RKO (cell line): ENCODE measurements around the gene C6orf136.
"Not testable (repeated sequence)": the region's sequence is repeated elsewhere in the genome, so short reads cannot be mapped to it uniquely, and the experiment has no call there.

ENCODE experiments used
- DNase-seq: peaks from one replicate; pipeline ENCODE4 v3.0.0-alpha.2; 2016; ENCODE audit warnings: low spot score

C6orf136 gene

DNA sequence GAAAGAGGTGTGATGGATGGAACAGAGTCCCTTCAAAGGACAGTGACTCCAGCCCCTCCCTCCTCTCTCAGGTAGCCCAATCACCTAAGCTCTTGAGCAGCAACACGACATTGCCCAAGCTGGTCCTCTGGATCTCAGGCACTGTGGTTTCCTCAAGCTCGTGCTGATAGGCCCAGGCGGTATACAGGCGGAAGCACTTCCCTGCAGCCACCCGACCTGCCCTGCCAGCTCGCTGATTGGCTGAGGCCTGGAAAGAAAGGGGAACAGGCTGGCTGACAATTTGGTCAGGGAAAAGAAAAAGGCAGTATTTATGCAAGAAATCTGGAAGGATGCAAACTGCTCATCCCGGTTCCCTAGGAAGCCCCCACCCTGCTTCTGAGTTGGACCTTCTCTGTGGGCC, 9.6 kb downstream of the C6orf136 start:
- DNase-seq = no peak

DNA sequence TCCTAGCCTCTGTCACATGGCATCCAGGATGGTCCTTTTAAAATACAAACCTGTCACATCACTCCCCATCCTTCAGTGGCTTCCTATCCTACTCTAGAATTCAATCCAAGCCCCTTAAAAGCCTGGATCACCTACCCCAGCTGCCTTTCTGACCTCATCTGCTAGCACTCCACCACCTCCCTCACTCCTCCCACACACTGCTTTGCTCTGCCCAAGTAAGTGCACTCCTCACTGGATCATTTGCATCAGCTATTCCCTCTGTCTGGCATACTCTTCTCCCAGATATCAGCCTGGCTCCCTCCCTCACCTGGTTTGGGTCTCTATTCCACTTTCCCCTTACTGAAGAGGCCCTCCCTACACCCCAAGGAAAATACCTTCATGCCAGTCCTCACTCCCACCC, 10.5 kb downstream of the C6orf136 start:
- DNase-seq = no peak

DNA sequence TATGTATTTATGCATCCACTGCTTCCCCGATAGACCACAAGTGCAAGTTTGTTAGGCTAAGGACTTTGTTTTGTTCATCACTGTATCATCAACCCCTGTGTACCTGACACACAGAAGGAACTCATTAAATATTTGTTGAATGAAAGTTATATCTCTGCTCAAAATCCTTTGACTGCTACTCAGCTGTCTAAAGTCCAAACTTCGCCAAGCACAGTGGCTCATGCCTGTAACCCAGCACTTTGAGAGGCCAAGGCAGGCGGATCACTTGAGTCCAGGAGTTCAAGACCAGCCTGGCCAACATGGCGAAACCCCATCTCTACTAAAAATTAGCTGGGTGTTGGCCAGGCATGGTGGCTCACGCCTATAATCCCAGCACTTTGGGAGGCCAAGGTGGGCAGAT, 11.0 kb downstream of the C6orf136 start:
- DNase-seq = not testable (repeated sequence)

DNA sequence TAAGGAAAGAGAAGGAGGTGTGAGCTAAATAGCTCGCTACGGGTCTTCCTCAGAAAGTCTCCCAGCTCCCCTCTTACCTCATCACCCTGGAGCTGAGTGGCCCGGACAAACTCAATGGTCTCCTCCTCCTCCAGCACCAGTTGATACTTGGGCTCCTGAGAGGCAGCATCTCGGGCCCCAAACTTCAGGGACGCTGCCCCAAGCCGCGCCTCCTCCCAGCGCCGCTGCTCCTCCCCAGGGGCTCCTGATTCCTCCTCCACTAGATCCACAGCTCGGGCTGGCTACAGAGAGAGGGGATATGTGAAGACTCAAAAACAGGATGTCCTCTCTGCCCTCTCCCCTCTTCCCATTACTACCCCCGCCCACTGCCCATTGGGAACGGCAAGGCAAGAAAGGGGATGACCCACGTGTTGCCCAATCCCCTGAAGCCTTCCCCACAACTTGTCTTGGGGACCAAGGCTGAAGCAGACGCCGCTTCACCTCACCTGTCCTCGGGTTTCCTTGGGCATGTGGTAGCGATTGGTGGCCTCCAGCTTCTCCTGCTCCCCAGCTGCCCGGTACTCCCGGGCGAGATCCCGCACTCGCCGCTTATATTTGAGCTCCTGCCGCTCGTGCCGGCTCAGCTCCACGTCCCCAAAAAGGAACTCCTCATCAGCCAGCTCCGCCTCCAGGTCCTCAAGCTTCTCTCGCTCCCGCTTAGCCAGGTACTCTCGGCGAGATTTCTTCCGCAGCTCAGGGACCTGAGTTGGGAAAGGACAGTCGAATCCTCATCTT, 18.2 kb downstream of the C6orf136 start:
- no peak for DNase-seq

DNA sequence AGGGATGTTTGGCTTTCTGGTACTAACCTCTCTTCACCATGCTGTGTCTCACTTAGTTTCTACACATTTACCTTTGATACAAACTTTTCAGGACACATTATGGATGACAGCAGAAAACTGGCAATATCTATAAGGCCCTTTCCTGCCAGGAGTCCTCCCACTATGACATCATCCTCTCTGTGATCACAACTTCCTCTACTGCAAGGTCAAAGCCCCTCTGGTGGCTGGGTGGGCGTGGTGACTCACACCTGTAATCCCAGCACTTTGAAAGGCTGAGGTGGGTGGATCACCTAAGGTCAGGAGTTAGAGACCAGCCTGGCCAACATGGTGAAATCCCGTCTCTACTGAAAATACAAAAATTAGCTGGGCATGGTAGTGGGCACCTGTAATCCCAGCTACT, 19.4 kb downstream of the C6orf136 start:
- DNase-seq = peak; percentile 42

DNA sequence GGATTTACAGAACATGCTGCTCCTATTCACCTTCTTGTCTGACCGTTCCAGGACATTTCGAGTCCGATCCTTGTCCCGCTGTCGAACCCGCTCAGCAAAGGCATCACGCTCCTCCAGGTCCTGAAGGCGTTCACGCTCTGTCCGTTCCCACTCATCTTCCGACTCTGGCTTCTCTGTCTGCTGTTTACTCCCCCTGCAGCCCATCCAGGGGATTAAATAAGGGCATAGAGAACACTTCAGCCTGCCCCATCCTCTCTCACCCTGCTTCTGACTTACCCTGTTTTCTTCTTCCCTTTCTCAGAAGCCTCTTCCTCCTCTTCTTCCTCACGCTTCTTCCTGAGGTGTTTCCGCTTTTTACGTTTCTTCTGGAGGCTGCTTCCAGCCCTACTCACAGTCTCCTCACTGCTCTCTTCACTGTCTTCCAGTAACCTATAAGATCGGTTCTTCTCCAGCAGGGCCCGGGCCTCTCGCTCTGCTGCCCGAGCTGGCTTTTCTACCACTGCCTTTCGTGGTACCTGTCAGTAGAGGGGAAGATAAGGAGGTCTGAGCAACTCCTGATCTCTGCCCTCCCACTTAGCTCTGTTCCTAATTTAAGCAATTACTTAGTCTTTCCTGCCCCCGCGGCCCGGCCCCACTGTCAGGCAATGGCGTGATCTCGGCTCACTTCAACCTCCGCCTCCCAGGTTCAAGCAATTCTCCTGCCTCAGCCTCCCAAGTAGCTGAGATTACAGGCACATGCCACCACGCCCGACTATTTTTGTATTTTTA, 24.0 kb downstream of the C6orf136 start:
- peak; percentile 24 for DNase-seq

DNA sequence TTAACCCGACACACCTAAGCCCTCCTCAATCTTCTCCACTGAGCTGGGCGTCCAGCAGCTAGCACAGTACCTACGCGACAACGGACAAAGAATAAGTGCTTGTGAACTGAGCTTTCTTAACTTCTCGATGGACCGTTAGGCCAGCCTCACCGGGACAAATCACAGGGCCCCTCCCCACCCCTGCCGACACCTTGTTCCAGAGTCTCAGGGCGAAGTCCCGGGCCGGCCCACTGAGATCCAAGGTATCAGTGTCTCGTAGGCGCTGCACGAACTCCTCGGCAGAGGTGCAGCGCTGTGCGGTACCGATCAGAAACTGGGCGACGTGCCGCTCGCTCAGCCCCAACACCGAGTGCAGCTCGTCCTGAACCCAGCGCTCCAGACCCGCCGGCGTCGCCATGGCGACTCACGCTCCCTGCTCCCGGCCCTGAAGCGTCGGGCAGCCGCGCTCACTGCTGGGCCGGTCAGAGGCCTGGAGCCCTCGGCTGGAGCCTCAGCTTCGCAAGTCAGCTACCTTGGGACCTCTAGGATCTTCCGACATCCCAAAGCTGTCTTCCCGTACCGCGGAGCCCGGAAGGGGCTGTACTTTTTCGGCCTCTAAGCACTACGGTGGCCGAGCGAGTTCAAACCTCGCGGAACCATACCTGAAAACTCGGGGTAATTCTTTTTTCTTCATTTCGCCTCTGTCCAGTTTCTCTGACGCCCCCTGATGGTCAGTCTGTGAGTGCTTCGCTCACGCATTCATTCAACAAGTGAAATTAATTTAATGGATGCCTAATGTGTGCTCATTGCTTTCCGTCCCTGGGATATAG, 25.7 kb downstream of the C6orf136 start, which contains the start of gene DHX16:
Gene DHX16, minus strand, starts transcription at position 562 of the 809 bp plus-strand sequence. Its CDS starts 165 bp downstream, at position 397.
- peak; percentile 97 for DNase-seq

DNA sequence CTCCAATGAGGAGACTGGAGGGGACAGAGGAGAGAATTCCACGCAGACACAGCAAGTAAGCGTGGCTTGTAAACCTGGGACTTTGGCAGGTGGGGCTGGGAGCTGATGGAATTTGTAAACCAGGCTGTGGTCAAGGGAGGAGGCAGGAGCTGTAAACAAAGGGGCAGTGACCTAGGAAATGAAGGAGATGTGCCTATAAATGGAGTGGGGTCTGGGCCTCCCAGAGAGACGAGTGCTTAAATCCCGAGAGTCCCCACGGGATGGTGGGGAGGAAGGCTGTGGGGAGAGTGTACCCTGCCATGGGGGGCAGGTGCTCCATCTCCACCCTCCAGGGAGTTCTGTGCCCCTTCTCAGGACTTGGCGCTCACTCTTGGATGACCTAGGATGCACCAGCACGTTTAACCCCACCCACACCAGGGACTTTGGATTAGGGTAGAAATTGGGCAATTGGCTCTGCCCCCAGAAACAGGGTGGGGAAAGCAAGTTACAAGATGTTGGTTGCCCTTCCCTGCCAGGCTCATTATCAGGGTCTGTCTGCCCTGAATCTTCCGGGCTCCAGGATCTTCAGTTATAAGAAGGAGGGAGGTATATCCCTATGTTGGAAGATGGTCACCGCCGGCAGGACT, 29.8 kb downstream of the C6orf136 start:
- DNase-seq = no peak

DNA sequence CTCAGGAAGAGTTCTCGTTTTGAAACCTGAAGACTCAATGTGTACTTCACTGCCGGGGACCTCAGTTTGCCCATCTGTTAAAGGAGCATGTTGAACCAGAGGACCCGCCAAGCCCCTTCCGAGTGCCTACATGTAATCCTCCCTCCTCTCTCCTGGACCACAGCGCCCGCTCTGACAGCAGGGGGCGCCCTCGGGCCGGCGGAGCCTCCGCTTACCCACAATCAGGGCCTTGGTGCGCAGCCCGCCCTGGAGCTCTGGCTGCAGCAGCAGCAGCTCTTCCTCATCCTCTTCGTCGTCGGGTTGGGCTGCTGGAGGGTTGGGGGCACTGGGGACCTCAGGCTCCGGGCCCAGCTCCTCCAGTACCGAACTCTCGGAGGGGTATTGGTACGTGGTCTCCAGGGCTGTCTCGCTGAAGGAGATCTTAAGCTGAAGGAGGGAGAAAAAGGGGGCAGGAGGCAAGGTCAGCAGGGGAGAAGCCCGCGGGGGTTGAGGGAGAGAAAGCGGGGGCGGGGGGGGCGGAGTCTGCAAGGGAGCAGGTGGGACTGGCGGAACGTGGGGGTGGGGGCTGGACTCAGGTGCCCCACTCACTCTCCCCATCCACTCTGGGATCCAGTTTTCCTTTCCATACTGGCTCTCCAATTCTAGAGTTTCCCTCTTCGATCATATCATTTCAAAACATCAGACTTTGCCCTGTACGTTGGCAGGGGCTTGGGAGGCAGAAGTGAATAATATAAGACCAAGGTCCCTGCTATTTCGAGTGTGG, 32.2 kb downstream of the C6orf136 start:
- peak; percentile 54 for DNase-seq

DNA sequence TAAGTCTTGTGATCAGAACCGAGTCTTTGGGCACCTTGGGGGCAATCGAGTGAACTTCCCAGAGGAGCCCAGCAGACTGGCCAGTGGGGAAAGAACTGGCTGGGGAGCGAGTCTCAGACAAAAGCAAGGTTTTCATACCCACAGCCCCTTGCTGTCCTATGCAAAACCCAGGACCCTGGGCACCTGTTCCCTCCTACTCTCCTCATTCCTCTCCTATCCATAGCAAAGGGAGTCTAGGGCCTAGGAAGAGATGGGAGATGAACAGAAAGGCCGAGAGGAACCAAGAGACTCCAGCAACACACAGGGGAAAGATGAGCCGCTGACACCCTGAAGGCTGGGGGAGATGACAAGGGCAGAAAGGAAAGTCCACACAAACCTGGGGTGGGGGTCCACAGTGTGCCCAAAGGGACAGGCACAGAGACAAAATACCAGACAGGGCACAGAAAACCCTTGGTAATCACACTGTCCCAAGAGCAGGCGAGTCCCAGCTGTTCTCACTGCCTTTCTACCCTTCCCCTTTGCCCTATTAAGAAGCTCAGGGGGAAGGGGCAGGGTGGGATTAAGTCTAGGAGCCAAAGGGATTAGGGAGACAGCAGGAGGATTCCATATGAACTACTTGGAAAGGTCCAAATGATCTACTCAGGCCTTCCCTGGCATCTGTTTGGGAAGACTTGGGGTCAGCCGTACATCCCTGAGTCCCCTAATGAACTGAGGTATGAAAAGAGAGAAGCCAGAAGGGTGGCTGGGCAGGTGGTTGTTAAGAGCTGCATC, 33.0 kb downstream of the C6orf136 start:
- no peak for DNase-seq

DNA sequence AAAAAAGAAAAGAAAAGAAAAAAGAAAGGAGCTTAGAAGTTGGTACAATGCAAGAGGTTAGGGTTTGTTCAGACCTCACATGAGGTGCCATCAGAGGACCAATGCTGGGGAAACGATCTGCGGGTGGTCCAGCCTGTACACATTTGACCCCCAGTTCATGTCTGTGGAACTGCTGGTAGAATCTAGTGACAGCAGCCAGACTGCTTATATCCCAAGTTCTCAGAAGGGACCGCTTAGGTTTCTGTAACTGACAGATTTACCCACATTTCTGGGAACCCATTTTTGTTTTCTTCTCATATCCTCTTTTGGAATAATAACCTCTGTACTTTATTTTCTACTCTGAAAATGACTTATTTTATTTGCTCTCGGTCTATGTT, 34.8 kb downstream of the C6orf136 start:
- DNase-seq = no peak

DNA sequence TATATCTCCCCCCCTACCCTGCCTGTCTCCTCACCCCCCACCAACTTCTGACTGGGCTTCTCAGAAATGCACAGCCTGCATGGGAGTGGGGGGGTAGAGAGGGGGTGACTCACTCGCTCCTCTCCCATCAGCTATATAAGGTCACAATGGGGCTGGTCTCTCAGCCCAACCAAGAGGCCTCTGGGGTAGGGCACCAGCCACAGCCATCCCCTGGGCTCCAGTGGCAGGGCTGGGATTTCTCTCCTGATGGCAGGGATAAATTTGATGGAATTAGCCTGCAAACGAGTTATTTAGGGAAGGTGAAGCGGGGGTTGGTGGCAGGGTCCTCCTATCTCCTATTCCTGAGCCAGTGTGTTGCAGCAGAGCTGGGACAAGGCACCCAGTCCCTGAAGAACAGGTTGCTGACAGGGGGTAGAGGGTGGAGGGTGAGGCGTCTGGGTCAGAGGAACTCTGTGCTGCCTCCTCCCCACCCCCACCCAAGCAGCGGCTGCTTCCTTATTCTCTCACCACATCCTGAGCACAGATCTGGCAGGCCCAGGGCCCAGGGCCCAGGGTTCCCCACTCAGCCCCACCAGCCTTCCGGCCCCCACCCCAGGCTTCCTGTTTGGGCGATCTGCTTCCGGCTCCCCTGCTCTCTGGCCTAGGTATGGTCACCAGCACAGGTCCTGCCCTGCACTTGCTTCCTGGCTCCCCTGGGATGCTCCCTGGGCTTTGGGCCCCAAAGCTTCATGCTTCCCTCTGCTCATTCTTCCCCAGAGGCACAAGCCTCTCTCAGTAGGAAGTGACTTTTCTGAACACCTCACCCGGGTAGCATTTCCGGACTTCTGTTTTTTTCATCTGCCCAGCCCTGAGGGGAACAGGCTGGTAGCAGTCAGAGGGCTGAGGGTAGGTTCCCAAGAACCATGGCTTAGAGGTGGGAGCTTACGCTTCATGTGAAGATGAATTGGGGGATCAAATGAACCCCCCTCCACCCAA, 35.5 kb downstream of the C6orf136 start:
- peak; percentile 94 for DNase-seq

DNA sequence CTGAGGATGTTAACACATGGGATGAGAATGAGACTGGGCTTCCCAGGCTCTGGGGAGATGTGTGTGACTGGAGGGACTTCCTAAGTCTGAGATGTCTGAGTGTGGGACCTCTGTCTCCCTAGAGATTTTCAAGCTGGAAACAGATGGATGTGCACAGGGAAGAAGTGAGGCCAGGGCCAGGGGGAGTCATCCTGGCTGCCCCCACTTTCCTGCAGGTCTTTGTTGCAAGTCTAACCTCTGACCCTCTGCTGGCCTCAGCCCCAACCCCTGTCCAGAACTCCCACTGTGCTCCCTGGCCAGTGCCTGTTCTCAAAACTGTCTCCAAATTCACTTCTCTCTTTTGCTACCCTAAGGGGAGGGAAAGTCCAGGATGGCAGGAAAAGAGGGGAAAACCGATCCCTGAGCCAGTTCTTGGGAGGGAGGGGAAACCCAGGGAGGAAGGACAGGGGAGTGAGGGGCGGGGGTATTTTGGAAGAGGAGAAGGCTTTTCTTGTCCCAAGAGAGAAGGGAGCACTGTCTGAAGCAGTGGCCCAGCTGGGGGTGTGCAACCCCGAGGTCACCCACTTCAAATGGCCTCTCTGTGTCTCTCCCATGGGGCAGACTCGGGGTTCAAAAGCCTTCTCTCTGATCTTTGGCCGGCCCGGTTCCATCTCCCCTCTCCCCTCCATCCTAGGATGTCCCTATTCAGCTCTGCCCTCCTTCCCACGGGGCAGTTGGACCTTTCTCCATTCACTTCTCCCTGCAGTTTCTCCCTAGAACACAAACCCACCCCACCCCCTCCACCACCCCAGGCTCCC, 36.4 kb downstream of the C6orf136 start:
- DNase-seq = peak; percentile 56

DNA sequence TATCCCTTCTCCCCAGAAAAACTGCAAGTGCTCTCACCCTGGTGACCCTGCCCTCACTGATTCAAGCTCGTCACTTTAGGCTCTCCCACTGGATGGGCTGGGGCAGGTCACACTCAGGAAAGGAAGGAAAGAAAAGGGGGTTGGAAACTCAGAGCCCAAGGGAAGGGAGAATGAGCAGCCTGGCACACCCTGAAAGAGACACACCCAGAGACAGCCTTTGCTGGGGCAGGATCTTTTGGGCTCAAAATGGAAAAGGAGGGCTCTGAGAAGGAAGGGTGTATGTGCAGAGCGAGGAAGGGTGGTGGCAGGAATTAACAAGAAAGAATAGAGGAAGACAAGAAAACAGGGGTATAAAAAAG, 37.0 kb downstream of the C6orf136 start:
- peak; percentile 52 for DNase-seq

DNA sequence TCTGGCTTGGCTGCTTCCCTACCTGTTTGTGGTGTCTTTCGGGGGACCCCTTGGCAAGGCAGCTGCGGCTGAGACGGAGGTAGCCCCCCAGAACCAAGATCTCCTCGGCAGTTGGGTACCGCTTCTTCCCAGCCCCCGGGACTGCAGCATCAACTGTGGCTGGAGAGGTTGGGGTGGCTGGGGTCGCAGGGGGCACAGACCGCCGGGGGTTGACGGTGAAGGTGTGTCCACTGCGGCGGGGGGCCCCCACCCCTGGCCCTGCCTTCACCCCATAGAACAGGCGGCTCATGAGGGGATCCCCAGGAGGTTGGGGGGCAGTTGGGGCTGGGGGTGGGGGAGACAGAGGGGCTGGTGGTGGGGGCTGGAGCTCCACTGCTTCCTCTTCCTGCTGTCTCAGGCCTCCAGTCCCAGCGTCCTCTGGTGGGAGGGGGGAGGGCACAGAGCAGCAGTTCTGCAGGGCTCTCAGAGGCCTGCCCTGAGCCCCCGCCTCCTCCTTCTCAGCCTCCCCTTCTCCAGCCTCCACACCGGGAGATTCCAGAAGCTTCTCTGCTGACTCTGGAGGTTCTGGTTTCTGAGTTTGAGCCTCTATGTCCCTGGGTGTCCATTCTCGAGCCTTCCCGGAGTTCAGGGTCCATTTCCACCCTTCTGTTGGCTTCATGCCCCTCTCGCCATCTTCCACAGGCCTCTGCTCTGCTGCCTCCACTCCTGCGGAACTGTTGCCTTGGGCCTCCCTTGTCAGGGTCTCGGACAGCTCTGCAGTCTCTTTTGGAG, 37.6 kb downstream of the C6orf136 start:
- peak; percentile 76 for DNase-seq

DNA sequence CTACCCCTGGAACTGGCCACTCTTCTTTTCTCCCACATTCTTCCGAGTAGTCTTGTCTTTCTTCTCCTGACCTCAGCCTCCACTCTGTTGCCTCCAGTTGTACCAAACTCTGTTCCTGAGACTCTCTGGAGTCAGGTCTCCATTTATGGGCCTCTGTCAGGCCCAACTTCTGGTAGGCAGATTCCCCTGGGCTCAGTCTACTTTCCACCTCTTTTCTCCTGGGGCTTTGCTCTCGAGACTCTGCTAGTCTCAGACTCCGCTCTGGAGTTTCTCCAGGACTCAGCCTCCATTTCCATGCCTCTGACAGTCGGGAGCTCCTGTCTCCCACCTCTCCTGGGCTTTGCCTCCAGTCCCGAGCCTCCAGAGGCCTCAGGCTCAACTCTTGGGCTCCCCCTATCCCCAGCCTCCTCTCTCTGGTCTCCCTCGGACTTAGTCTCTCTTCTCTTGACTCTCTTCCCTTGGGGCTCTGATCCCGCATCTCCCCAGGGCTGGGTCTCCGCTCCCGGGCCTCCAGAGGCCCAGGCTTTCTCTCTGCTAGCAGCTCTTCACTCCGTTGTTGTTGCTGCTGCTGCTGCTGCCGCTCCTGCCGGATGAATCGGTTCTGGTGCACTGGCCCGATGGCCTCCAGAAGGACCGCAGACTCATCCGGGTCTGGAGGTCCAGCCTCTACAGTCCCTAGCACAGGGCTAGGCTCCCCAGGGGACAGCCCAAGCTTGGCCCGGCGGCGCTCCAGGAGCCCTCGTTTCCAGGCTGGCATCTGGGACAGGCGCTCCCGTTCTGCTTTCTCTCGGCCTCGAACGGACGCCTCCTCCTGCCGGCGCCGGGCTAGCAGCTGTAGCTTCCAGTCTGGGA, 38.5 kb downstream of the C6orf136 start:
- DNase-seq = peak; percentile 58
